IMR-90 (cell line): ENCODE data around the gene EGR2. TPM values are rescaled to one million over a fixed set of nuclear protein-coding genes. Genes with fewer than 3 reads are reported as not detected.

Experiments used
- ATAC-seq: fragments of 200-7000 bp; cut with Tn5 transposase; 2 replicates; pipeline ENCODE4 v1.9.1; 2020; ENCODE audit warnings: low read depth, mild to moderate bottlenecking, moderate library complexity
- BruUV-seq: library from RNA; stranded (reverse); fragments of 400-500 nt; replicated peaks from 2 replicates; lab custom pipeline; 2021; lab: Mats Ljungman, UMichigan
- CTCF ChIA-PET: fragments of 300-600 bp; formaldehyde crosslinking; extraction: SDS; loops from one replicate; lab custom pipeline; 2021; ENCODE audit warnings: antibody characterized with exemption; lab: Yijun Ruan, JAX
- POLR2A ChIA-PET: fragments of 300-600 bp; sonication (Branson Sonifier 250); formaldehyde crosslinking; loops from one replicate; lab custom pipeline; 2022; ENCODE audit warnings: antibody characterized with exemption; ENCODE audit not compliant: unreplicated experiment; lab: Charles Lee
- DNase-seq: peaks from one replicate; pipeline ENCODE4 v3.0.0; 2013
- H2AFZ ChIP-seq: replicated peaks from 2 replicates; pipeline ENCODE3; 2013; ENCODE audit warnings: low read length, mild to moderate bottlenecking; ENCODE audit not compliant: poor library complexity
- H2AK5ac ChIP-seq: 2 replicates; pipeline ENCODE4 v1.6.1; 2013; ENCODE audit warnings: low read depth, low read length, inconsistent platforms
- H2AK9ac ChIP-seq: replicated peaks from 2 replicates; pipeline ENCODE3; 2013; ENCODE audit warnings: mild to moderate bottlenecking, low read depth, low read length, moderate library complexity; ENCODE audit not compliant: poor library complexity
- H2BK120ac ChIP-seq: 2 replicates; pipeline ENCODE4 v1.6.1; 2013; ENCODE audit warnings: low read depth, low read length, inconsistent platforms
- H2BK15ac ChIP-seq: 3 replicates; pipeline ENCODE4 v1.6.1; 2013; ENCODE audit warnings: low read depth, low read length, inconsistent platforms
- H2BK20ac ChIP-seq: 2 replicates; pipeline ENCODE4 v1.6.1; 2013; ENCODE audit warnings: low read depth, mild to moderate bottlenecking, inconsistent platforms, low read length, moderate library complexity
- H2BK5ac ChIP-seq: 2 replicates; pipeline ENCODE4 v1.6.1; 2013; ENCODE audit warnings: mild to moderate bottlenecking, low read depth, low read length, inconsistent platforms; ENCODE audit not compliant: poor library complexity, severe bottlenecking
- H3K14ac ChIP-seq: replicated peaks from 2 replicates; pipeline ENCODE4 v1.6.1; 2013; ENCODE audit warnings: low read depth, low read length, inconsistent platforms
- H3K18ac ChIP-seq: 2 replicates; pipeline ENCODE4 v1.6.1; 2013; ENCODE audit warnings: low read depth, low read length, control low read depth
- H3K23ac ChIP-seq: 2 replicates; pipeline ENCODE4 v1.6.1; 2013; ENCODE audit warnings: low read depth, low read length, inconsistent platforms
- H3K27ac ChIP-seq: 2 replicates; pipeline ENCODE4 v1.5.1; 2013; ENCODE audit warnings: mild to moderate bottlenecking, control low read depth, low read length; ENCODE audit not compliant: insufficient read depth
- H3K27me3 ChIP-seq: 2 replicates; pipeline ENCODE4 v1.6.1; 2013; ENCODE audit warnings: low read length; ENCODE audit not compliant: control insufficient read depth, insufficient read depth
- H3K36me3 ChIP-seq: 2 replicates; pipeline ENCODE4 v1.6.1; 2013; ENCODE audit warnings: low read length, mixed read lengths; ENCODE audit not compliant: control insufficient read depth, insufficient read depth
- H3K4ac ChIP-seq: 2 replicates; pipeline ENCODE4 v1.6.1; 2013; ENCODE audit warnings: low read depth, low read length, inconsistent platforms
- H3K4me1 ChIP-seq: 2 replicates; pipeline ENCODE4 v1.6.1; 2013; ENCODE audit warnings: low read length, mixed read lengths; ENCODE audit not compliant: control insufficient read depth, insufficient read depth
- H3K4me2 ChIP-seq: 2 replicates; pipeline ENCODE4 v1.6.1; 2013; ENCODE audit warnings: low read depth, mild to moderate bottlenecking, control low read depth, low read length, moderate library complexity
- H3K4me3 ChIP-seq: 2 replicates; pipeline ENCODE4 v1.5.1; 2013; ENCODE audit warnings: low read depth, mild to moderate bottlenecking, control low read depth, low read length, moderate library complexity; ENCODE audit not compliant: insufficient read depth
- H3K56ac ChIP-seq: 2 replicates; pipeline ENCODE4 v1.6.1; 2013; ENCODE audit warnings: low read length, inconsistent platforms; ENCODE audit not compliant: insufficient read depth; ENCODE audit errors: extremely low read depth
- H3K79me1 ChIP-seq, 2 experiments: 2 replicates each; pipeline ENCODE4 v1.6.1; 2013; ENCODE audit warnings: low read length in 2 of 2, inconsistent platforms in 1 of 2, low read depth in 1 of 2
- H3K9ac ChIP-seq: 2 replicates; pipeline ENCODE4 v1.6.1; 2013; ENCODE audit warnings: low read depth, low read length, control low read depth
- H3K9me1 ChIP-seq: 2 replicates; pipeline ENCODE4 v1.6.1; 2013; ENCODE audit warnings: low read length, inconsistent platforms; ENCODE audit not compliant: insufficient read depth
- H3K9me3 ChIP-seq: 2 replicates; pipeline ENCODE4 v1.6.1; 2013; ENCODE audit warnings: low read length; ENCODE audit not compliant: control insufficient read depth, insufficient read depth
- H4K20me1 ChIP-seq: 2 replicates; pipeline ENCODE4 v1.6.1; 2013; ENCODE audit warnings: low read length, inconsistent platforms; ENCODE audit not compliant: insufficient read depth
- H4K5ac ChIP-seq: 2 replicates; pipeline ENCODE4 v1.6.1; 2013; ENCODE audit warnings: mild to moderate bottlenecking, low read depth, low read length, control low read depth
- H4K8ac ChIP-seq, 2 experiments: 2 replicates each; pipeline ENCODE4 v1.6.1; 2013; ENCODE audit warnings: low read depth in 2 of 2, low read length in 2 of 2, control low read depth in 1 of 2, inconsistent platforms in 1 of 2
- H4K91ac ChIP-seq: 2 replicates; pipeline ENCODE4 v1.6.1; 2013; ENCODE audit warnings: low read depth, low read length, inconsistent platforms; ENCODE audit not compliant: insufficient read depth
- CTCF ChIP-seq: conservative IDR thresholded peaks from 2 replicates; pipeline ENCODE4 v1.5.1; 2012; ENCODE audit warnings: mild to moderate bottlenecking, low read depth, low read length, improper control_type of control experiment
- ELK1 ChIP-seq: fragments of 150-350 bp; IDR thresholded peaks from 2 replicates; pipeline ENCODE4 v1.6.1; 2016; ENCODE audit warnings: low read depth, mild to moderate bottlenecking, low read length, moderate library complexity, borderline replicate concordance
- FOS ChIP-seq: fragments of 150-350 bp; IDR thresholded peaks from 2 replicates; pipeline ENCODE4 v1.6.1; 2016; ENCODE audit warnings: low read depth, low read length
- MAZ ChIP-seq: IDR thresholded peaks from 2 replicates; pipeline ENCODE4 v1.6.1; 2012; ENCODE audit warnings: low read depth, mild to moderate bottlenecking, low read length, improper control_type of control experiment, moderate library complexity, borderline replicate concordance
- WGBS, 2 experiments: methylation state at CpG; one replicate each; pipeline versions ENCODE4 v1.1.5 to v1.1.7; 2013; ENCODE audit warnings: missing lambda C conversion rate in 2 of 2; ENCODE audit not compliant: insufficient read length in 1 of 2; ENCODE audit errors: extremely low coverage in 2 of 2; 5-methylcytosine and 5-hydroxymethylcytosine counted together
- dilution Hi-C: fragments of 300-500 bp; cut with HindIII; formaldehyde crosslinking; loops from one replicate; pipeline ENCODE4 v1.14.3; 2018; ENCODE audit warnings: low sequenced_read_pairs; ENCODE audit not compliant: unreplicated experiment
- in situ Hi-C: fragments of 300-500 bp; cut with MboI; formaldehyde crosslinking; loops from 3 replicates; pipeline ENCODE4 v1.14.3; 2019; ENCODE audit warnings: low sequenced_read_pairs, inconsistent platforms, mixed read lengths
- intact Hi-C: fragments of 100-400 bp; cut with micrococcal nuclease; formaldehyde crosslinking; loops from 2 replicates; pipeline ENCODE4 v1.10.0; 2022
- polyA plus RNA-seq, 3 experiments: library from polyadenylated mRNA; depleted of rRNA; stranded (reverse); fragments of >200 nt; gene quantifications; 2 replicates each; pipeline ENCODE4 v1.2.3, GENCODE V29; 2012; ENCODE audit warnings: low replicate concordance in 1 of 3
- total RNA-seq: library from RNA; depleted of rRNA; stranded (reverse); fragments of >200 nt; gene quantifications from 2 replicates; pipeline ENCODE4 v1.2.3, GENCODE V29; 2012

The EGR2 gene
- total and polyA plus RNA-seq, 2 of the 4 experiments (the other 2 are of a cell fraction): 0.36 to 1.2 TPM

GRCh38 chr10:62851442-62851841 lies 35.3 kb upstream of the EGR2 start:
- Histone ChIP-seq H2BK5ac (no peak overlapping the region), H2BK20ac (no peak overlapping the region), H3K36me3 (no peaks in the 10 kb centered on the region), H3K9ac (no peak overlapping the region), H2BK120ac (no peak overlapping the region), H3K27ac (no peak overlapping the region), H2AFZ (no peak overlapping the region), H4K91ac (no peak overlapping the region), H3K18ac (no peak overlapping the region), H2BK15ac (no peak overlapping the region), H3K9me3 (peaks cover 2% of the 10 kb centered on the region; the same call in 1 of the 2 replicates), H4K20me1 (no peaks in the 10 kb centered on the region), H2AK5ac (no peak overlapping the region), H3K79me1 (no peaks in the 10 kb centered on the region), H3K4ac (no peak overlapping the region), H3K4me2 (no peak overlapping the region), H3K4me1 (no peaks in the 10 kb centered on the region), H3K14ac (no peak overlapping the region), H3K27me3 (peaks cover 3% of the 10 kb centered on the region; the same call in 1 of the 2 replicates), H3K9me1 (no peaks in the 10 kb centered on the region), H3K23ac (no peak overlapping the region), H4K8ac (no peak overlapping the region), H2AK9ac (no peak overlapping the region), H3K56ac (no peak overlapping the region), H4K5ac (no peak overlapping the region), H3K4me3 (no peak overlapping the region)
- DNase-seq (peak; percentile 1), ATAC-seq (no peak)
- no peak for TF ChIP-seq MAZ
- TF ChIP-seq FOS: no peak
- TF ChIP-seq CTCF: 0 out of 2 replicates have a peak, but pooled peaks have one; percentile 12
- no peak for TF ChIP-seq ELK1
- no TSS peak for BruUV-seq
- intact Hi-C loops: no loop called here
- no CpG with 5 or more reads among the region's 2 CpGs for whole genome bisulfite sequencing, 2 experiments
- POLR2A ChIA-PET: no interaction called here
- dilution Hi-C loops: no loop called here
- in situ Hi-C loops: no loop called here
- CTCF ChIA-PET: interaction anchor here (0.6 to 0.7 kb wide), 3 partner anchors 294 to 1057 kb away, joined by 3 to 6 read pairs (median 3); no protein-coding TSS in a partner anchor
